GM12878 (cell line): ENCODE data around the gene GGCT.
"Not testable (repeated sequence)": the region's sequence is repeated elsewhere in the genome, so short reads cannot be mapped to it uniquely, and the experiment has no call there.

ENCODE experiments used
- CREM ChIP-seq: IDR thresholded peaks from 2 replicates; pipeline ENCODE4 v1.6.1; 2014; ENCODE audit warnings: antibody characterized with exemption, low read depth
- ZSCAN29 ChIP-seq: fragments of 450-650 bp; IDR thresholded peaks from 2 replicates; pipeline ENCODE4 v1.6.1; 2017; ENCODE audit warnings: mild to moderate bottlenecking, moderate library complexity

GRCh38 chr7:30507346-30507900 is 2.8 kb upstream of the GGCT start:
- TF ChIP-seq CREM, ZSCAN29: not testable (repeated sequence)
